Measurements from ENCODE around the gene NUP50. TPM values are rescaled to one million over a fixed set of nuclear protein-coding genes. Genes with fewer than 3 reads are reported as not detected.

The NUP50 gene
- total RNA-seq, 1 donor = 41.9 TPM

- no peak for DNase-seq (ENCODE audit: low read depth)
- H3K4me3 ChIP-seq (ENCODE audit: low read depth, low read length) = no peak overlapping the region
- TF ChIP-seq CTCF (IDR thresholded peaks at IDR 0.05; ENCODE audit: insufficient read depth, low read depth, low read length) = no peak
Observed at GRCh38 chr22:45199723-45200122, 36.0 kb downstream of the NUP50 start.

GRCh38 chr22:45200230-45200629 is 36.5 kb downstream of the NUP50 start:
- no peak for DNase-seq (ENCODE audit: low read depth)
- no peak overlapping the region for H3K4me3 ChIP-seq (ENCODE audit: low read depth, low read length)
- TF ChIP-seq CTCF (IDR thresholded peaks at IDR 0.05; ENCODE audit: insufficient read depth, low read depth, low read length) = no peak

- no peak for TF ChIP-seq CTCF (IDR thresholded peaks at IDR 0.05; ENCODE audit: insufficient read depth, low read depth, low read length)
- DNase-seq (ENCODE audit: low read depth) = peak; percentile 94
- peak overlapping the region; percentile 26 for H3K4me3 ChIP-seq (ENCODE audit: low read depth, low read length)
Observed at GRCh38 chr22:45200860-45201511, 37.3 kb downstream of the NUP50 start.

GRCh38 chr22:45201678-45202332 is 38.1 kb downstream of the NUP50 start:
- peak; percentile 99 for DNase-seq (ENCODE audit: low read depth)
- H3K4me3 ChIP-seq (ENCODE audit: low read depth, low read length) = no peak overlapping the region
- TF ChIP-seq CTCF (IDR thresholded peaks at IDR 0.05; ENCODE audit: insufficient read depth, low read depth, low read length) = no peak

- no peak overlapping the region for H3K4me3 ChIP-seq (ENCODE audit: low read depth, low read length)
- TF ChIP-seq CTCF (IDR thresholded peaks at IDR 0.05; ENCODE audit: insufficient read depth, low read depth, low read length) = no peak
- peak; percentile 55 for DNase-seq (ENCODE audit: low read depth)
Observed at GRCh38 chr22:45202333-45203149, 38.8 kb downstream of the NUP50 start.

- no peak overlapping the region for H3K4me3 ChIP-seq (ENCODE audit: low read depth, low read length)
- no peak for TF ChIP-seq CTCF (IDR thresholded peaks at IDR 0.05; ENCODE audit: insufficient read depth, low read depth, low read length)
Observed at GRCh38 chr22:45203150-45203951, 39.6 kb downstream of the NUP50 start.

More at GRCh38 chr22:45203150-45203951, 39.6 kb downstream of the NUP50 start:
- DNase-seq (ENCODE audit: low read depth) = no peak

Measured in fibroblast of villous mesenchyme (primary cell).